Lower leg skin (tissue), 3 donors: Measurements from ENCODE around the gene TMEM145.

Source experiments
- POLR2A ChIP-seq, 2 donors: fragments of 450-650 bp; IDR thresholded peaks; one replicate each; pipeline ENCODE4 v1.6.1; 2016 to 2017; ENCODE audit warnings: antibody characterized with exemption in 2 of 2, mild to moderate bottlenecking in 1 of 2, moderate library complexity in 1 of 2
- TF ChIP-seq, protein P1 (sequence below), 3 donors: fragments of 450-650 bp; IDR thresholded peaks; one replicate each; pipeline ENCODE4 v1.5.1; 2016; ENCODE audit warnings: antibody characterized with exemption in 3 of 3, mild to moderate bottlenecking in 3 of 3, moderate library complexity in 2 of 3

DNA sequence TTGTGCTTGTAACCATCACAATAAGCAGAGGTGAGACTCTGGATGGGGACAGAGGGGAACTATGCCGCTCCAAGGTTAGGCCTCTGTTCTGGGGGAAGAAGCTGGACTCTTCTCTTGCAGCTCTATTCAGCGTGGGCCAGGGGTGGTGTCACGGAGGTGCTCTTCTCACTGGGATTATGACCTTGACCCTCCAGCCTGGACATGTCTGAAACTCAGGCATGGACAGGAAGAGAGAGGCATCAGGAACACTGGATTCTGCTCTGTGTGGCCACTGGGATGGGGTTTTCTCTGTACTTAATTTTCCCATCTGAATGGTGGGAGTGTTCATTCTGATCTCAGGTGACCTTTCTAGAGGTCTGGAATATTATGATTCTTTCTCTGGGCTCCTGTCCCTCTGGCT is 19.9 kb downstream of the TMEM145 start:
- TF ChIP-seq POLR2A (IDR thresholded peaks at IDR 0.05): no peak
- TF ChIP-seq, protein P1, sequence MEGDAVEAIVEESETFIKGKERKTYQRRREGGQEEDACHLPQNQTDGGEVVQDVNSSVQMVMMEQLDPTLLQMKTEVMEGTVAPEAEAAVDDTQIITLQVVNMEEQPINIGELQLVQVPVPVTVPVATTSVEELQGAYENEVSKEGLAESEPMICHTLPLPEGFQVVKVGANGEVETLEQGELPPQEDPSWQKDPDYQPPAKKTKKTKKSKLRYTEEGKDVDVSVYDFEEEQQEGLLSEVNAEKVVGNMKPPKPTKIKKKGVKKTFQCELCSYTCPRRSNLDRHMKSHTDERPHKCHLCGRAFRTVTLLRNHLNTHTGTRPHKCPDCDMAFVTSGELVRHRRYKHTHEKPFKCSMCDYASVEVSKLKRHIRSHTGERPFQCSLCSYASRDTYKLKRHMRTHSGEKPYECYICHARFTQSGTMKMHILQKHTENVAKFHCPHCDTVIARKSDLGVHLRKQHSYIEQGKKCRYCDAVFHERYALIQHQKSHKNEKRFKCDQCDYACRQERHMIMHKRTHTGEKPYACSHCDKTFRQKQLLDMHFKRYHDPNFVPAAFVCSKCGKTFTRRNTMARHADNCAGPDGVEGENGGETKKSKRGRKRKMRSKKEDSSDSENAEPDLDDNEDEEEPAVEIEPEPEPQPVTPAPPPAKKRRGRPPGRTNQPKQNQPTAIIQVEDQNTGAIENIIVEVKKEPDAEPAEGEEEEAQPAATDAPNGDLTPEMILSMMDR (IDR thresholded peaks at IDR 0.05): no peak
